Activated CD8-positive, alpha-beta memory T cell treated with anti-CD3 and anti-CD28 coated beads, Interleukin-2, amount 50 U/mL, for 48 hours (primary cell): Measurements from ENCODE around the gene KCNH4.

Experiments
- DNase-seq: peaks from one replicate; pipeline ENCODE4 v3.0.0-alpha.2; 2020

The KCNH4 gene

GRCh38 chr17:42135664-42136653 is 45.0 kb downstream of the KCNH4 start:
- no peak for DNase-seq

- no peak for DNase-seq
Observed at GRCh38 chr17:42135151-42135550, 45.8 kb downstream of the KCNH4 start.

GRCh38 chr17:42133461-42134041 is 47.4 kb downstream of the KCNH4 start:
- no peak for DNase-seq

- DNase-seq, result no peak
Observed at GRCh38 chr17:42132941-42133340, 48.0 kb downstream of the KCNH4 start.

GRCh38 chr17:42131981-42132432 is 48.9 kb downstream of the KCNH4 start:
- DNase-seq, result no peak

GRCh38 chr17:42131232-42131631 is 49.7 kb downstream of the KCNH4 start:
- no peak for DNase-seq

- no peak for DNase-seq
Observed at GRCh38 chr17:42130310-42130936, 50.5 kb downstream of the KCNH4 start.

- DNase-seq, result no peak
Observed at GRCh38 chr17:42129109-42129837, 51.7 kb downstream of the KCNH4 start.

- DNase-seq, result no peak
Observed at GRCh38 chr17:42127414-42127813, 53.5 kb downstream of the KCNH4 start.

- no peak for DNase-seq
Observed at GRCh38 chr17:42126836-42127235, 54.1 kb downstream of the KCNH4 start.

GRCh38 chr17:42125565-42125964 is 55.4 kb downstream of the KCNH4 start:
- DNase-seq, result no peak

GRCh38 chr17:42124256-42124655 is 56.7 kb downstream of the KCNH4 start:
- no peak for DNase-seq

GRCh38 chr17:42122371-42123303 is 58.3 kb downstream of the KCNH4 start, which contains the start of gene HSPB9:
Gene HSPB9 (plus strand): TSS chr17:42122804. CDS start chr17:42122851, 47 bp downstream.
- no peak for DNase-seq

GRCh38 chr17:42120770-42121769 is 59.9 kb downstream of the KCNH4 start, which contains the start of gene KAT2A:
Gene KAT2A (minus strand): TSS chr17:42121367. CDS start chr17:42121304, 63 bp downstream.
- peak; percentile 89 for DNase-seq

- no peak for DNase-seq
Observed at GRCh38 chr17:42120161-42120769, 60.7 kb downstream of the KCNH4 start.

- DNase-seq, result no peak
Observed at GRCh38 chr17:42119301-42119700, 61.6 kb downstream of the KCNH4 start.

- DNase-seq, result peak; percentile 68
Observed at GRCh38 chr17:42118545-42118944, 62.4 kb downstream of the KCNH4 start.

- DNase-seq, result no peak
Observed at GRCh38 chr17:42118126-42118510, 62.8 kb downstream of the KCNH4 start.

- DNase-seq, result no peak
Observed at GRCh38 chr17:42117397-42118125, 63.4 kb downstream of the KCNH4 start.
